ENCODE measurements around the gene SMARCA2.
A peak's percentile ranks its signal among the peaks of the same experiment; 100 is the strongest.

The SMARCA2 gene

DNA sequence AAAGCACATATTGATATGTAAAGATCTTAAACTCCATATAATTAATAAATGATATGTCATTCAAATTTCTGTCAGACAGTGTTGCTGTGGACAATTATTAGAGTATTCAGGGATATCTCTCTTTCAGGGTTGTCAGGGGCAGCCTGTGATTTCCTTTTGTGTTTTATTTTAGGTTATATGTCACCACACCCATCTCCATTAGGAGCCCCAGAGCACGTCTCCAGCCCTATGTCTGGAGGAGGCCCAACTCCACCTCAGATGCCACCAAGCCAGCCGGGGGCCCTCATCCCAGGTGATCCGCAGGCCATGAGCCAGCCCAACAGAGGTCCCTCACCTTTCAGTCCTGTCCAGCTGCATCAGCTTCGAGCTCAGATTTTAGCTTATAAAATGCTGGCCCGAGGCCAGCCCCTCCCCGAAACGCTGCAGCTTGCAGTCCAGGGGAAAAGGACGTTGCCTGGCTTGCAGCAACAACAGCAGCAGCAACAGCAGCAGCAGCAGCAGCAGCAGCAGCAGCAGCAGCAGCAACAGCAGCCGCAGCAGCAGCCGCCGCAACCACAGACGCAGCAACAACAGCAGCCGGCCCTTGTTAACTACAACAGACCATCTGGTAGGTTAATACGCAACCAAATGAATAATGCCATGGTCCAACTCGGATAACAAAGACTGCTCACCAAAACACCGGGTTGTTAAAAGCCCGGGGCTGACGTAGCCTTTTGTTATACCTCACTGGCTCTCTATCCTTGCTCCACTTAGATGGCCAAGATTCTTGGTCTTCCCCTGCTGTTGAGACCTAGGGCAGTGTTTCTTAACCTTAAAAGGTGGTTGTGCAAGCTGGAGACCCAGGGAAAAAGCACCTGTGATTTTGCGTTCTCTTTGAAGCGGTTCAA lies 24.4 kb downstream of the SMARCA2 start:
- no peak for DNase-seq (ENCODE audit: low read depth in 2 of 2)

DNA sequence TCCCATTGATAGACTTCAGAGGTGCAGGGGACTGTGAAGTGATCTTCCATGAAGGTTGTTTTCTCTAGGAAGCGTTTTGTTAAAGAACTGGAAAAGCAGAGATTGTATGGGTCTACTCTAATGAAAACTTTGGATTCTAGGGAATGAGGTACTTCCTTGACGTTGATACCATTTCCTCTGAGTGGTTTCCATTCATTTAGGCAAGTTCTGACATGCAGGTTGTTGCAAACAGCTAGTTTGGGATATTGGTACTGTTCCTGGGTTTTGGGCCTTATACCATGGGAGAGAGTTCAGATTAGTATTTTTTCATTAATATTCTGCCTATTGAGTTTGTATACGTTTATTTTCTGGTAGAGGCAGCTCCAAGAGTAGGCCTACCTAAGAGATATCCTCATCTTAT lies 25.7 kb downstream of the SMARCA2 start:
- DNase-seq (ENCODE audit: low read depth in 2 of 2) = no peak

DNA sequence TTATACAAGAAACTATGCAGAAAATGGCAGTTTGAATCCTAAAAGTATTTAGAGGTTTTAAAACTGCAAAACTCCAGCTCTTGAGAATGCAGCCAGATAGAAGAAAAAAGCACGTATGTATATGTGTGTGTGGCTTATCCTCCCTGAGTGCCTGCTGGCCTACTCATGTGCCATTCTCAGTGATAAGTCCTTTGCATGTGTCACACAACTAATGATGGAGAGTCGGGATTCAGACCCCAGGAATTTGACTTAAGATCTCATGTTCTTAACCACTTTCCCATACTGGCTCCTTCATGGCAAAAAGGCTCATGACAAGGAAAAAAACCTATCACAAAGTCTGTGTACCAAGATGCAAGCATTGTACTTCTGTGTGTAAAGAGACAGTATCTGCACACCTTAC lies 26.6 kb downstream of the SMARCA2 start:
- DNase-seq (ENCODE audit: low read depth in 2 of 2) = no peak

DNA sequence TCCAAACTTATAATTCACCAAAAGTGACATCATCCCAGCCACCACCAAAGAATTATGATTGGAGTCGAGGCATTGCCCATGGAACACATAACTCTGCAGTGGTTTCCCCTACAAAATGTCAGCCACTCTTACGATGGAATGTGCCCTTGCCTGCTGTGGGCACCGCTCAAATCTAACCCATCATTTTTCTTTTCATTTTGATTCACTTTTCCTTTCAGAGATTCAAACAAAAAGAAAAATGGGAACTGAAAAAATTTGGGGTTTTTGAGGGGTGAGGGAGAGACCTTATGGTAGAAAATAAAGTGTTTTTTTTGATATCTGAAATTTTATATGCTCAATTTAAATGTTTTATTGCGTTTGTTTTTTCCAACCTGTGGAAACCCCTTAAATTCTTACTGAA lies 28.1 kb downstream of the SMARCA2 start:
- no peak for DNase-seq (ENCODE audit: low read depth in 2 of 2)

DNA sequence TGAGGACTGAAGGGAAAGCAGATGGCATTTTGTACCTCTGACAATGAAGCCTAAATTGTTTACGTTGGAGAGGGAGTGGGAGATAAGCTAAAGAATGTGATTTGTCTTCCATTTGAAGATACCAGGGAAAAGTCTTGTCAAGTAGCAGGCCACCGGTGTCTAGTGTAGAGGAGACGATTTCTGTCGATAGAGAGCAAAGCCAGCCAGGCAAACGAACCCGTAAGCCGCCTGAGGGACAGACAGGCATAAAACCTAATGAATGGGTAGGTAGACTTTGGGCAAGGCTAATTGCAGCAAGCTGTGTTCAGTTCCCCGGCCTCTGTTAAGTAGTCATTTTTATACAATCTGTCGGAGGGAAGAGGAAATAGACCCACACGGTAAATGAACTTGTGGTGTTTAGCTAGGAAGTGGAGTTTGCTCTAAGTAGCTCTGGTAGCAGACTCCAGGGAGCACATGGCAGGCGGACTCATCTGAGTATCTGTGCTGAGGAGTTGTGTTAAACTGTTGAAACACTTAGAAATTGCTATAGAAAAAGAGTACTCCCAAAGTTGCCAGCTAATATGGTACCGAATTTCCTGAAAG lies 28.8 kb downstream of the SMARCA2 start:
- DNase-seq (ENCODE audit: low read depth in 2 of 2) = no peak

DNA sequence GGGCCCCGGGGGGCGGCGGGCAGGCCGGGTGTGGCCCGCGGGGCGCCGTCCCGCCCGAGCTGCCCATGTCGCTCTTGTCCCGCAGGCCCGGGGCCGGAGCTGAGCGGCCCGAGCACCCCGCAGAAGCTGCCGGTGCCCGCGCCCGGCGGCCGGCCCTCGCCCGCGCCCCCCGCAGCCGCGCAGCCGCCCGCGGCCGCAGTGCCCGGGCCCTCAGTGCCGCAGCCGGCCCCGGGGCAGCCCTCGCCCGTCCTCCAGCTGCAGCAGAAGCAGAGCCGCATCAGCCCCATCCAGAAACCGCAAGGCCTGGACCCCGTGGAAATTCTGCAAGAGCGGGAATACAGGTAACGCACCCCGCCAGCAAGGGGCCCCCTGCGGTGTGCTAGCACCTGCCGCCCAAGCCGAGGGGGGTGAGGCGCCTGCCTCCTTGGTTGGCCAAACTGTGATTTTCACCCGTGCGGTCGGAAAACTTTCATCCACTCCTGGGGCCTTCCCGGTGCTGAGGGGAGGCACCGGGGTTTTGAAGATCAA lies 32.1 kb downstream of the SMARCA2 start:
- no peak for DNase-seq (ENCODE audit: low read depth in 2 of 2)

DNA sequence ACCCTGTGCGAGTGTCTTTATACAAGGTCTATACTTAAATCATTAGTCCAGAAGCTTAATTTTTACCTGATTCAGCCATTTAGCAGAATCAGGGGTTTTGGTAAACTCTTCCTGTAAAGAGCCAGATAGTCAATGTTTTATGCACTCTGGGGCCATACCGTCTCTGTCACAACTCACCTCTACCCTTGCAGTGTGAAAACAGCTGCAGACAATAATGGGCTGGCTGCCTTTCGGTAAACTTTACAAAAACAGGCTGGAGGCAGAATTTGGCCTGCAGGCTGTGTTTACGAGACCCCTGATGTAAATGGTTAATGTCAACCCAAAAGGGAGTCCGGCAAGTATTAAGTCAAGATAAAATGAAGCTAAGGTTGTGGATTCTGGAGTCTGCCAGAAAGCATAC lies 32.8 kb downstream of the SMARCA2 start:
- no peak for DNase-seq (ENCODE audit: low read depth in 2 of 2)

DNA sequence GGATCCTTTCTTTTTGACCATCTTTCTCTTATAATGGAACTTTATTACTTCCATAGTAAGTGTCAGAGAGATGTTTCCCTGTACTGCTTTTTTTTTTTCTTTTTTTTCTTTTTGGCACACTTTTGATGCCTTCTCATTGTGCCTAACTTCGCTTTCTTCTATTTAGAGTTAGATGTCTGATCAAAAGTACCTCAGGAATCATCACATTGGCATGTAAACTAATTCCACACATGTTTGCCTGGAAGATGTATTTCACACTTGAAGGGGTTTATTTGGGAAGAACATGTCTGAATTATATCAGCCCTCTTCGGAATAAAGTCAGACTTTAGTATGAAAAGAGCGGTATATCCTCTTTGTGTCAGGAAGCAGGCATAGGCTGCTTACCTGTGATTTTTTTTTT lies 35.1 kb downstream of the SMARCA2 start:
- DNase-seq (ENCODE audit: low read depth in 2 of 2) = no peak

DNA sequence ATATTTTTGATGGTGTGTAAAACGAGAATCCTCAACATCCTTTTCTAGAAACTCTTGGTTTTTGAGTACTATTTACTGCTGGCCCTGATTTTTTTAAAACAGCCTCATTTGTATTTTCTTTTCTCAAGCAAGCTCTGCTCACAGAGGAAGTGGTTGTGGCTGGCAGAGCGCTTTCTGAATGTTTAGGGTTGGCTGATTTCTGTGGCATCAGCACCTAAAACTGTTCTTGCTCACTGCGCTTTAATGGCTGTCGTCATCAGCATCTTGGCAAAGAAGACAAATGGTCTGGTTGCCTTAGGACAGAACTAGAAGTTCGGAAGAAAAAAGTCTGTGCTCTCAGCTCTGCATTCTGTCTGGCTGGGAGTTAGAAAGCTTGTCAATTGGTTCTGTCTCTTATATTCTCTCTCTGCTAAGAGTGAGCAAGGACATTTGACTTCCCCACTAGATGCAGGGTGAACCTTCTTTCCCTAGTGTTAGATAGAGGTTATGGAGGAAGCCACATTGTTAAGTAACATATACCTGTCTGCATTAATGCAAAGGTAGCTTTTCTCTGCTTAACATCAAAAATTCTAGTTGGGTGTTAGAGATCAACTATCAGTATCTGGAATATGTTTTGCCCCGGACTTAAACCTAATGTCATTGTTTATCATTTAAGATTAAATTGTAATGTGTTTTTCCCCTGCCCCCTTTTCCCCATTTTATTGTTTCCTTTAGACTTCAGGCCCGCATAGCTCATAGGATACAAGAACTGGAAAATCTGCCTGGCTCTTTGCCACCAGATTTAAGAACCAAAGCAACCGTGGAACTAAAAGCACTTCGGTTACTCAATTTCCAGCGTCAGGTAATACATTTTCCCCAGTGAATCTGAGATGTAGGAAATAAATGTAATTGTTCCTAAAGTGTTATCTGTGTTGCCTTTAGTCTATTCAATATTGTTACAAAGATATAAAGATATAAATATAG lies 39.0 kb downstream of the SMARCA2 start:
- no peak for DNase-seq (ENCODE audit: low read depth in 2 of 2)

DNA sequence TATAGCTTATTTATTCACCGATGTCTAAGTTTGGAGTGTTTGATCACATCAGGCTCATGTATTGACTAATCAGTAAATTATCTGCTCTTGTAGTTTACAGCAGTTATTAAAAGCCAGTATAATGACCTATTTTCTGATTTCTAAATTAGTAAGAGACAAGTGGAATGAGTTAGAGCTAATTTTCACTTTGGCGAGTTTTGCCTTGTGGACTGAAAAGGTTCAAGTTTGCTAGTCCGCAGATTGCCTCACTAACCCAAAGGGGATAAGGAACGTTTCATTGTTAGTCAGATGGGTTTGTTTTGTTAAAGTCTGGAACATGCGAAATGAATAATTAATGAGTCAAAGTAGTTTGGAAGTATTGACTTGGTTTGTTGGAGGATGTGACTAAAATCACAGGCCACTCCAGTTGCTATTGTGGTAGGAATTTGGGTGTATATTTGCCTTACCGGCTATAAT lies 40.1 kb downstream of the SMARCA2 start:
- DNase-seq (ENCODE audit: low read depth in 2 of 2) = no peak

DNA sequence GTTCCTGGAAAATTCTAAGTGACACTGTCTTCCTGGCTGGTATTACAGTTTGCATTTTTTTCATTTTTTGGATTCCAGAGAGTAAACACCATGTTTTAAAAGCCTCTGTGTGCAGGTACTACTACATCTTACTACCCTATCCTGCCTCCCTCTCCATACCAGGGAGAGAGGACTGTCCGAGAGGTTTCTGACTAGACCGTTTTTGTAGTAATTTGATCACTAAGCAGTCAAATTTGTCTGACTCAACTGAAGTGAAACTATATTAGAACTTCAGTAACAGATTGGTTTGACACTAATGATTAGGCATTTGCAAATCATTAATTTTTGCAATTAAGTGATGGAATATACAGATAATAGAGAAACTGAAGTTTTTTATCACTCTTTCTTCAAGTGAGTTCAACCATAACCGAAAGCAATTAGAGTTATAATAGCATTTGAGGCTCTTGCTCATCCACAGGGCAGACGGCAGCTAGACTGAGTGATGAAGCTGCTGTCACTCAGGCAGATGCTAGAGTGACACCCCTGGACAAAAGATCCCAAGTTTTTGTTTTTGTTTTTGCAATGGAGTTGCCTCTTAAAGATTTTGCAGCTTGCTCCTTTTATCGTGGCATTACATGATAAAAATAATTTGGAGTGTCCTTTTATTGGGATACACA lies 44.3 kb downstream of the SMARCA2 start:
- DNase-seq (ENCODE audit: low read depth in 2 of 2) = no peak

DNA sequence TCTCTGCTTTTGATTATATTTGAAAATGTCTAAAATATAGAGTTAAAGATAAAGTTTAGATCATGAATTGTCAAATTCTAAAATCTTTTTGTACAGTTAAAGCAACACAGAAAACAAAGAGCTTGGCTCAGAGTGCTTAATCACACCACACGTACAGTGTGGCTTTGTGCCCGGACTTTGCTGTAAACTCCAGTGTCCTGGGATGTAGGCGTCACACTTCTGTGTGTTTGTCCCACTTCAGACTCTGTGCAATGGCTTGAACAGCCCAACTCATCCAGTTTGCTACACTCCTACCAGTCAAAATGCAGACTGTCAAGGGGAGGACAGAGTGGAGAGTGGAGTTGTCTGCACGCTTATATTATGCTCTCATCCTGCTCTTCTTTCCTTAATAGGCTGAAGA lies 45.3 kb downstream of the SMARCA2 start:
- no peak for DNase-seq (ENCODE audit: low read depth in 2 of 2)

DNA sequence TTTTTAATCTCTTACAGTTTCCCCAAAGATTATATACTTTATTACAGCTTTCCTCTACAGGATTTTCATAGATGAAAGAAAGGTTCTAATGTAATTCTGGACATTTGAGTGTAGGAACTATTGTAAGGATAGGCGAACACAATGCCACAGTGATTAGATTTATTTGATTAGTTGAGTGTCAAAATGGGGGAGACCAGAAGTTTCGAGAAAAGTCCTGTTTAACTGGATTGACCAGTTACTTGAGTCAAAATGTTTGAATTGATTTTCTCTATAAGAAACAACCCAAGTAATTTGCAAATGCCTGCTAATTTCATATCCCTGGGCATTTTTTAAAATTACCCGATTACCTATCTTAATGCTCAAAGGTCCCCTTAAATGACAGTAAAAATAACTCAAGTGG lies 50.6 kb downstream of the SMARCA2 start:
- DNase-seq (ENCODE audit: low read depth in 2 of 2) = no peak

DNA sequence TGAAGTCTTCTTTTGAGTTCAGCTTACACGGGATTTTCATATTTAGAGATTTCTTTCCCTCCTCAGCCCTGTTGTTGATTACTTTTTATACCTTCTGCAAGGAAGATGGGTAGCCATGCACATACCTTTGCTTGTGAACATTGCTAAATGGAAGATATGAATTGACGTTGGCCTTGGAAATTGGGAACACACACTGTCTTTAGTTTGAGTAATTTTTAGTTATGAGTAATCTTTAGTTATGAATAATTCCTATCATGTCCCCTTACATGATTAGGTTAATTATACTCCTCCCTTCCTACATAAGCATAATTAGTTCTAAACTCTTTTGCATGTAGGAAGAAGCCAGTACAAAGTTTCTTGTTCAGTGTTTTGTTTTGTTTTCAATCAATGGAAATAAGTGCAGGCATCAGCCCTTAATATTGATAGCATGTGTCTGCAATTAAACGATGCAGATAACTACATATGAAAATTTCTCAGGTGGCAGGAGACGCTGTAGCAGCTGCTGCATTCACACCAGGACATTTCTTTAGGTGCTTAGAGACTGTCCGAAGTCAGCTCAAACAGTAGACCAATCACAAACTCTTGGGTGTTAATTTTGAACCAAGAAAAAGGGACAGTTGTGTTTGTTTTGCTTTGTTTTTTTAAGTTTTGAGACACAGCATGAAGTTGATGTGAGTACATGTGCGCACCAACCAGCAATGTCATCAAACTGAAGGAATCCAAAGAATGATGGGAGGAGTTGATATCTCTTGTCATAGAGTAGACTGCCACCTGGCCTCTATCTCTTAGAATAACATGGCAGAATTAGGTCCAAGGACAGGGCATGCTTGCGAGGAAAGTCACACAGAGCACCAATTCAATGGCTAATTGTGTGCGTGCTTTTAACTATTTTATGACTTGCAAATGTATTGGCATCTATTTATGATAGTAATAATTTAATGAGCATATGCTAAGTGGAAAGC lies 51.4 kb downstream of the SMARCA2 start:
- DNase-seq (ENCODE audit: low read depth in 2 of 2) = no peak

DNA sequence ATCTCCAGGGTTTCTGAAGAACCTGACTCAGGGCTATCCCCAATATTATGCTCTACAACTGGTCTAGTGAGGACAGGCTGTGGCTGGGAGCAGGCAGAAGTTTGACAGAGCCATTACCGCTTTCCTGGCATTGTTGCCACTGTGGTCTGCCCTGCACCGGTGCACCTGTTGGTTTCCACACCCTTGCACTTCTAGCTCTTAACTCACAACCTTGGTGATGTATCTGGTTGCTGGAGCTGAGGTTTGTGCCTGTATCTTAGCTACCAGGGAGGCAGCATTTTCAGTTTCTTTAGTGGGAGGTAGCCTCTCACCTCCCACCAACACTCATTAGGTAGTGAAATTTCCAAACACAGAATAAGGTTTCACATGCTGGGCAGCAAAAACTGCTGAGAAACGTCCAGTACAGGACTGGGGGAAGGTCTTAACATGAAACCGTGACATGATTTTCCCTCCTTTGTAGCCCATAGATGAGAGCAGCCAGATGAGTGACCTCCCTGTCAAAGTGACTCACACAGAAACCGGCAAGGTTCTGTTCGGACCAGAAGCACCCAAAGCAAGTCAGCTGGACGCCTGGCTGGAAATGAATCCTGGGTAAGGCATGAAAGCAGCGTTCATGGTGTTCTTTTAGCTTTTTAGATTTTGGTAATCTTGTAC lies 57.7 kb downstream of the SMARCA2 start:
- no peak for DNase-seq (ENCODE audit: low read depth in 2 of 2)

DNA sequence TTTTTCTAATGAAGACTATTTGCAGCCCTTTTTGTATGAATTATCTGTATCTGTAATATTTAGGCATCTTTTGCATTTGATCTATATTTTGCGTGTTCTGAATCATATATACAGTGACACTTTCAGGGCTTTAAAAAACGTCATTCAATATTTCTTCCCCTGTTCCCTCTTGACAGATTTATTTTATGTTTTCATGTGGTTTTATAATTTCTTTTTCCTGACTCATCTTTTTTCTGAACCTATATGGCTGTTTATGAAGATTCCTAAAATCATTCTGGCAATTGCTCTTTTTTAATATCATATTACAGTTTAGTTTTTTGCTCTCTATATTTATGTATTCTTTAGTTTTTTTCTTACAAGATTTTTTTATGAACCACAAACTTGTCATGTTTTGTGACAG lies 67.6 kb downstream of the SMARCA2 start:
- DNase-seq (ENCODE audit: low read depth in 2 of 2) = no peak

DNA sequence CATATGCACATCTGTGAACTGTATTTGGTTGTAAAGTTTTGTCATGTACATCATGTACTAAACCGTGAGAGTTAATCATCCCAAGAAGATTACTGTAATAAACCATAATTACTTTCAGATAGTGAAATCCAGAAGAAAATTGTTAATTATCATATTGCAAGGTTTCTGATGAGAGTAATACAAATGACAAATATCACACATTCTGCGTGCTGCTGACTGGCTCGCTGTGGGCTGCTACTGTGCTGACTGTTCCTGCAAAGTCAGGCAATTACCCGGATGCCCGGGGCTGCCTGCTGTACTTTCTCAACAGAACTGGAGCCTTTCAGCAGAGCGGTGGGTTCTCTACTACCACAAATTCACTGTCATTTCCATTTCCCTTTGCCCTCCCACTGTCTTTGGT lies 68.3 kb downstream of the SMARCA2 start:
- peak; percentile 39 to 47 for DNase-seq (ENCODE audit: low read depth in 2 of 2)

DNA sequence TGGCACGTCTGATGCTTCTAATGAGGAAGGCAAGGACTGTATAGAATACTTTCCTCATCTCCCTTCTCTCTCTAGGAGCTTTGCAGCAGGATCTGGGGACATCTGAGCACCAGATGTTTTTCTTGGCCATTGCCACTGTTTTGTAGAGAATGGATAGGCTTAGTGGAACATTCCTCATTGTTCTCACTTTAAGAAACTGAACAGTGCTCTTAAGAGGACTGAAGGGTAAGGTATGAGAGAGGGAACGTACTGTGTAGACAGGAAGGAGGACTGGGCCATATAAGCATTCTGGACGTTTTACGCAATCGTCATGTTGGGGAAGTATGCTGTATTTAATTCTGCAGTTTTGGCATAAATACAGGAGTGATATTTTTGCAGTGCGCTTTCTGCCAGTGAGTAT lies 70.6 kb downstream of the SMARCA2 start:
- peak; percentile 90 to 92 for DNase-seq (ENCODE audit: low read depth in 2 of 2)

DNA sequence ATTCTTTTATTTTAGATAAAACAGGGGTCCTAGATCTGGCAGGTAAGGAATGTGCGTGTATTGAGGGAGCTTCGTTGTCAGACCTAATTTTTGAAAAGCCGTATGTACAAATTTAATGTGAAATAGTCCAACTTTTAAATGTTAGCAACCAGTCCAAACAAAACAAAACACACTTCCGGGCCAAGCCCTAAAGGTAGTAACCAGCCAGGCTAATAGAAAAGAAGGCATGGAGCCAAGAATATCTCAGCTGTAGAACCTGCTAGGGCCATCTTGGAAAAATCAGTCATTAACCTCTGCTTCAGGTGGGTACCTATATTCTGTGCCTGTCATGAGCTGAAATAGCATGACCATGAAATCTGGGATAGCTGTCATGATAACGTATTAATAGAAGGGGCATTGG lies 71.0 kb downstream of the SMARCA2 start:
- DNase-seq (ENCODE audit: low read depth in 2 of 2) = no peak

DNA sequence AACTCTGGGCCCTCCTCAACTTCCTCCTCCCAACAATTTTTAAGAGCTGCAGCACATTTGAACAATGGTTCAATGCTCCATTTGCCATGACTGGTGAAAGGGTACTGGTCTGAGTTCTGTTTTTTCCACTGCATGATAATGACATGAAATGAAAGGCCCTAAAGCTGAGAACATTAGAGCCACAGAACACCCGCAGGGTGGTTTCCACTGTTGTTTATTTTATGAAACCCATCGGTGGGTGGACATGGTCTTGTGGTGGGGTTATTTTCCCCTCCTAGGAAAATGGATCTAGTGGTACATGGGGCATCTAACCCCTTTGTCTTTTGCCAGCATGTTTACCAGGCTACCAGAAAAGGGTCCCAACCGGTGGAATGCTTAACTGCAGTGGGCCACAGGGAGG lies 71.8 kb downstream of the SMARCA2 start:
- DNase-seq (ENCODE audit: low read depth in 2 of 2) = no peak
